H9 (cell line): ENCODE data around the gene PLCXD3. TPM values are rescaled to one million over a fixed set of nuclear protein-coding genes. Genes with fewer than 3 reads are reported as not detected.

Source experiments
- DNase-seq: peaks from one replicate; pipeline ENCODE4 v3.0.0-alpha.2; 2017
- H2AFZ ChIP-seq: one replicate; pipeline ENCODE4 v1.6.1; 2013; ENCODE audit warnings: mild to moderate bottlenecking, low read length, control low read depth, moderate library complexity
- H2AK5ac ChIP-seq: 2 replicates; pipeline ENCODE4 v1.6.1; 2013; ENCODE audit warnings: low read length, control low read depth, mixed read lengths; ENCODE audit not compliant: insufficient read length
- H2BK120ac ChIP-seq: one replicate; pipeline ENCODE4 v1.6.1; 2013; ENCODE audit warnings: low read depth, mild to moderate bottlenecking, low read length, control low read depth, inconsistent platforms; ENCODE audit not compliant: poor library complexity, severe bottlenecking
- H2BK12ac ChIP-seq: 2 replicates; pipeline ENCODE4 v1.6.1; 2013; ENCODE audit warnings: low read length, control low read depth, mixed read lengths, low read depth; ENCODE audit not compliant: insufficient read length
- H2BK15ac ChIP-seq: 2 replicates; pipeline ENCODE4 v1.6.1; 2013; ENCODE audit warnings: low read depth, low read length, control low read depth
- H2BK20ac ChIP-seq: one replicate; pipeline ENCODE4 v1.6.1; 2013; ENCODE audit warnings: low read depth, mild to moderate bottlenecking, low read length, control low read depth, inconsistent platforms; ENCODE audit not compliant: poor library complexity, severe bottlenecking
- H2BK5ac ChIP-seq: 2 replicates; pipeline ENCODE4 v1.6.1; 2013; ENCODE audit warnings: low read length, control low read depth, mixed read lengths; ENCODE audit not compliant: insufficient read length
- H3K14ac ChIP-seq: 2 replicates; pipeline ENCODE4 v1.6.1; 2013; ENCODE audit warnings: low read length, control low read depth; ENCODE audit not compliant: insufficient read depth
- H3K18ac ChIP-seq: 2 replicates; pipeline ENCODE4 v1.6.1; 2013; ENCODE audit warnings: low read depth, mild to moderate bottlenecking, mixed read lengths, low read length, control low read depth; ENCODE audit not compliant: insufficient read length
- H3K23ac ChIP-seq: 2 replicates; pipeline ENCODE4 v1.6.1; 2013; ENCODE audit warnings: low read length, control low read depth, mixed read lengths, low read depth; ENCODE audit not compliant: insufficient read length
- H3K23me2 ChIP-seq: 2 replicates; pipeline ENCODE4 v1.6.1; 2013; ENCODE audit warnings: low read depth, mild to moderate bottlenecking, mixed read lengths, low read length, control low read depth; ENCODE audit not compliant: insufficient read length, poor library complexity, severe bottlenecking
- H3K27ac ChIP-seq: 2 replicates; pipeline ENCODE4 v1.5.1; 2013; ENCODE audit warnings: low read length, control low read depth, mixed read lengths, low read depth; ENCODE audit not compliant: insufficient read length
- H3K27me3 ChIP-seq: 2 replicates; pipeline ENCODE4 v1.6.1; 2013; ENCODE audit warnings: low read length, control low read depth, inconsistent platforms; ENCODE audit not compliant: insufficient read depth
- H3K4ac ChIP-seq: 2 replicates; pipeline ENCODE4 v1.6.1; 2013; ENCODE audit warnings: low read depth, mild to moderate bottlenecking, control low read depth, inconsistent platforms, low read length, moderate library complexity
- H3K4me1 ChIP-seq: 2 replicates; pipeline ENCODE4 v1.6.1; 2013; ENCODE audit warnings: low read length, control low read depth, inconsistent platforms; ENCODE audit not compliant: insufficient read depth
- H3K4me2 ChIP-seq: 2 replicates; pipeline ENCODE4 v1.6.1; 2013; ENCODE audit warnings: low read length, control low read depth, mixed read lengths; ENCODE audit not compliant: insufficient read length, insufficient read depth
- H3K56ac ChIP-seq: 2 replicates; pipeline ENCODE4 v1.6.1; 2013; ENCODE audit warnings: low read depth, mild to moderate bottlenecking, mixed read lengths, low read length, control low read depth; ENCODE audit not compliant: insufficient read length
- H3K79me1 ChIP-seq: 2 replicates; pipeline ENCODE4 v1.6.1; 2013; ENCODE audit warnings: low read depth, mild to moderate bottlenecking, moderate library complexity, low read length, control low read depth, inconsistent platforms; ENCODE audit not compliant: insufficient read depth, poor library complexity, severe bottlenecking
- H3K79me2 ChIP-seq: 2 replicates; pipeline ENCODE4 v1.6.1; 2013; ENCODE audit warnings: low read length, control low read depth, inconsistent platforms; ENCODE audit not compliant: insufficient read depth
- H3K9ac ChIP-seq: 2 replicates; pipeline ENCODE4 v1.6.1; 2013; ENCODE audit warnings: low read length, control low read depth, mixed read lengths; ENCODE audit not compliant: insufficient read length; ENCODE audit errors: extremely low read depth
- H3K9me3 ChIP-seq: one replicate; pipeline ENCODE4 v1.6.1; 2013; ENCODE audit warnings: low read depth, low read length, inconsistent platforms; ENCODE audit not compliant: control insufficient read depth
- H3T11ph ChIP-seq: one replicate; pipeline ENCODE4 v1.6.1; 2013; ENCODE audit warnings: mild to moderate bottlenecking, low read length, control low read depth, inconsistent platforms
- H4K20me1 ChIP-seq: one replicate; pipeline ENCODE4 v1.6.1; 2013; ENCODE audit not compliant: control insufficient read depth, insufficient read length, insufficient read depth
- H4K5ac ChIP-seq: 2 replicates; pipeline ENCODE4 v1.6.1; 2013; ENCODE audit warnings: low read depth, mild to moderate bottlenecking, mixed read lengths, low read length, control low read depth; ENCODE audit not compliant: insufficient read length
- H4K8ac ChIP-seq: replicated peaks from 2 replicates; pipeline ENCODE4 v1.6.1; 2013; ENCODE audit warnings: low read length, control low read depth, mixed read lengths, low read depth; ENCODE audit not compliant: insufficient read length
- H4K91ac ChIP-seq: 2 replicates; pipeline ENCODE4 v1.6.1; 2013; ENCODE audit warnings: low read depth, mild to moderate bottlenecking, moderate library complexity, mixed read lengths, low read length, control low read depth; ENCODE audit not compliant: insufficient read length
- H3K27ac Mint-ChIP-seq, 3 experiments: 2 replicates in 2 of 3; 3 replicates in 1 of 3; pipeline ENCODE4 v1.8.0; 2020 to 2021; ENCODE audit warnings: mixed read lengths in 3 of 3, mild to moderate bottlenecking in 1 of 3, moderate library complexity in 1 of 3
- H3K27me3 Mint-ChIP-seq: 2 replicates; pipeline ENCODE4 v1.8.0; 2021; ENCODE audit warnings: low read depth, mild to moderate bottlenecking, moderate library complexity, mixed read lengths
- H3K36me3 Mint-ChIP-seq, 3 experiments: 2 replicates in 2 of 3; 3 replicates in 1 of 3; pipeline ENCODE4 v1.8.0; 2020 to 2021; ENCODE audit warnings: low read depth in 3 of 3, mixed read lengths in 3 of 3; ENCODE audit not compliant: insufficient read depth in 1 of 3
- H3K4me1 Mint-ChIP-seq, 2 experiments: 2 replicates each; pipeline ENCODE4 v1.8.0; 2020; ENCODE audit warnings: mixed read lengths in 2 of 2
- H3K4me3 Mint-ChIP-seq, 2 experiments: 2 replicates in 1 of 2; 3 replicates in 1 of 2; pipeline ENCODE4 v1.8.0; 2020 to 2021; ENCODE audit warnings: mild to moderate bottlenecking in 2 of 2, mixed read lengths in 2 of 2, moderate library complexity in 1 of 2
- H3K9me3 Mint-ChIP-seq, 2 experiments: 2 replicates in 1 of 2; 3 replicates in 1 of 2; pipeline ENCODE4 v1.8.0; 2020; ENCODE audit warnings: mild to moderate bottlenecking in 2 of 2, mixed read lengths in 2 of 2, moderate library complexity in 1 of 2
- WGBS: extraction: QIAGEN DNeasy Blood & Tissue Kit; methylation state at CpG from one replicate; pipeline ENCODE4 v1.1.7; 2013; ENCODE audit warnings: missing lambda C conversion rate, low lambda C conversion rate, mixed read lengths; ENCODE audit not compliant: insufficient read length; ENCODE audit errors: extremely low coverage; 5-methylcytosine and 5-hydroxymethylcytosine counted together
- total RNA-seq: library from RNA; stranded (reverse); gene quantifications from 2 replicates; pipeline ENCODE4 v1.2.1, GENCODE V29; 2021
- TF ChIP-seq, protein P1 (sequence below): fragments of 200-600 bp; sonication (generic); conservative IDR thresholded peaks from 3 replicates; pipeline ENCODE4 v1.8.0; 2021; ENCODE audit warnings: antibody characterized with exemption, mild to moderate bottlenecking

PLCXD3 gene
- total RNA-seq, 1 experiment from 2014 or later: not detected

DNA sequence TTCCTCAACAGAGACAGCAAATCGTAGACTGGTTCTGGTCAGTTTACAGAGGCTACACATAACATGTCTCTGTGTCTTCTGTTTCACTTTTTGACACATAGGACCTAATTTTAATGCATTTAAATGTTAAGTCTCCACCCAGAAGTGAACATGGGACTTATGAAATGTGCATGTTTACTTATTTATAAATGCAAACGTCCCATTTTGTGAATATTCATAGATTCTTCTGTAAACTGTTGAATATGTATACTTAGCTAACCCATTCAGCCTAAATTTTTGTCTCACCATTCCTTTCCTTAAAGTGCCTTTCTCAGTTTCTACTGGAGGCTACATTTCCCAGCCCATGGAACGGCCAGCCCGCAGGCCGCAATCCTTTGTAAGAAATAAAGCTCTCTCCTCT, 137.2 kb downstream of the PLCXD3 start:
- no peak overlapping the region for H4K5ac ChIP-seq
- H3K9ac ChIP-seq: no peak overlapping the region
- H2AFZ ChIP-seq: no peak overlapping the region
- H3K27me3 Mint-ChIP-seq: no peaks in the 10 kb centered on the region
- H3K27ac Mint-ChIP-seq: no peak overlapping the region
- no peaks in the 10 kb centered on the region for H3K9me3 Mint-ChIP-seq
- H3K4me1 Mint-ChIP-seq: no peaks in the 10 kb centered on the region
- no peak overlapping the region for H3K4me3 Mint-ChIP-seq
- no peak overlapping the region for H3K14ac ChIP-seq
- no peak overlapping the region for H2AK5ac ChIP-seq
- H3K23me2 ChIP-seq: no peaks in the 10 kb centered on the region
- no peaks in the 10 kb centered on the region for H4K20me1 ChIP-seq
- H3T11ph ChIP-seq: no peak overlapping the region
- H3K4me1 ChIP-seq: no peaks in the 10 kb centered on the region
- H2BK12ac ChIP-seq: no peak overlapping the region
- TF ChIP-seq, protein P1, sequence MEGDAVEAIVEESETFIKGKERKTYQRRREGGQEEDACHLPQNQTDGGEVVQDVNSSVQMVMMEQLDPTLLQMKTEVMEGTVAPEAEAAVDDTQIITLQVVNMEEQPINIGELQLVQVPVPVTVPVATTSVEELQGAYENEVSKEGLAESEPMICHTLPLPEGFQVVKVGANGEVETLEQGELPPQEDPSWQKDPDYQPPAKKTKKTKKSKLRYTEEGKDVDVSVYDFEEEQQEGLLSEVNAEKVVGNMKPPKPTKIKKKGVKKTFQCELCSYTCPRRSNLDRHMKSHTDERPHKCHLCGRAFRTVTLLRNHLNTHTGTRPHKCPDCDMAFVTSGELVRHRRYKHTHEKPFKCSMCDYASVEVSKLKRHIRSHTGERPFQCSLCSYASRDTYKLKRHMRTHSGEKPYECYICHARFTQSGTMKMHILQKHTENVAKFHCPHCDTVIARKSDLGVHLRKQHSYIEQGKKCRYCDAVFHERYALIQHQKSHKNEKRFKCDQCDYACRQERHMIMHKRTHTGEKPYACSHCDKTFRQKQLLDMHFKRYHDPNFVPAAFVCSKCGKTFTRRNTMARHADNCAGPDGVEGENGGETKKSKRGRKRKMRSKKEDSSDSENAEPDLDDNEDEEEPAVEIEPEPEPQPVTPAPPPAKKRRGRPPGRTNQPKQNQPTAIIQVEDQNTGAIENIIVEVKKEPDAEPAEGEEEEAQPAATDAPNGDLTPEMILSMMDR: no peak
- H3K79me2 ChIP-seq: no peaks in the 10 kb centered on the region
- H3K56ac ChIP-seq: no peak overlapping the region
- no peak overlapping the region for H3K23ac ChIP-seq
- no peak overlapping the region for H3K18ac ChIP-seq
- H3K9me3 ChIP-seq: no peaks in the 10 kb centered on the region
- DNase-seq: no peak
- no peaks in the 10 kb centered on the region for H3K79me1 ChIP-seq
- H4K91ac ChIP-seq: no peak overlapping the region
- H2BK5ac ChIP-seq: no peak overlapping the region
- no peak overlapping the region for H2BK120ac ChIP-seq
- no peak overlapping the region for H4K8ac ChIP-seq
- no peaks in the 10 kb centered on the region for H3K27me3 ChIP-seq
- no peak overlapping the region for H2BK15ac ChIP-seq
- no peak overlapping the region for H3K4ac ChIP-seq
- no peak overlapping the region for H3K27ac ChIP-seq
- no peak overlapping the region for H2BK20ac ChIP-seq
- no peaks in the 10 kb centered on the region for H3K36me3 Mint-ChIP-seq
- H3K4me2 ChIP-seq: no peak overlapping the region
- no CpG with 5 or more reads among the region's 5 CpGs for WGBS
